ENCODE results near the gene UFM1. TPM values are rescaled to one million over a fixed set of nuclear protein-coding genes. Genes with fewer than 3 reads are reported as not detected.

The UFM1 gene
- total RNA-seq (2011; cell fraction: chromatin; rRNA removed; ENCODE audit: low replicate concordance), result 17.9 and 49.6 TPM in 2 replicates
- total RNA-seq (2011; cell fraction: nucleolus; rRNA removed), result 10.2 and 13.7 TPM in 2 replicates
- 23.2 and 46.4 TPM in 2 replicates for total RNA-seq (2011; cell fraction: nucleoplasm; rRNA removed)
- total RNA-seq (2014; rRNA removed), result 20.2 and 26.3 TPM in 2 replicates
- total RNA-seq (2014; rRNA removed; fragmentation: Illumina TruSeq; extraction: Trizol), result 47.3 and 51.8 TPM in 2 replicates
- total RNA-seq (2015; rRNA removed; fragmentation: Illumina TruSeq; extraction: Trizol), result 34.1 and 36.1 TPM in 2 replicates
- 26.8 and 27.3 TPM in 2 replicates for total RNA-seq (2021)
- 49.7 and 51.7 TPM in 2 replicates for polyA plus RNA-seq (2011; rRNA removed)
- 7.3 and 18.5 TPM in 2 replicates for polyA plus RNA-seq (2011; cell fraction: cytosol; rRNA removed)
- 26.0 and 47.7 TPM in 2 replicates for polyA plus RNA-seq (2011; cell fraction: nucleus; rRNA removed)
- 19.5 and 29.9 TPM in 2 replicates for polyA plus RNA-seq (2012)
- polyA plus RNA-seq (2014; fragmentation: Illumina TruSeq; extraction: Trizol), result 26.6 and 33.0 TPM in 2 replicates
- polyA plus RNA-seq (2014; fragmentation: Nextera tagmentation; extraction: Ambion mirVana), result 10 to 100 TPM; 54.5 to 58.5 TPM
- 29.8 and 35.5 TPM in 2 replicates for polyA plus RNA-seq (2014; rRNA removed)
- polyA minus RNA-seq (2011; rRNA and poly(A)+ RNA removed), result 38.8 and 46.9 TPM in 2 replicates
- 14.1 and 15.8 TPM in 2 replicates for polyA minus RNA-seq (2011; cell fraction: cytosol; rRNA and poly(A)+ RNA removed)
- polyA minus RNA-seq (2011; cell fraction: nucleus; rRNA and poly(A)+ RNA removed), result 34.9 and 77.4 TPM in 2 replicates
- percentile 92 among the genes with signal in this experiment for Bru-seq, nascent RNA
- BruChase-seq, experiment 1, labeled RNA remaining after a 2-hour chase, result percentile 97 among the genes with signal in this experiment
- percentile 96 among the genes with signal in this experiment for BruChase-seq, experiment 2, labeled RNA remaining after a 6-hour chase
- long read RNA-seq, experiment 1, transcript UFM1-201 (6 exons, 3,138 nt), result major isoform, 155 of 246 reads
- long read RNA-seq, experiment 1, transcript UFM1-202 (6 exons, 846 nt), result minor isoform, 6 of 246 reads
- long read RNA-seq, experiment 1, partial matches to known transcripts, result 74 of 246 reads
- long read RNA-seq, experiment 1, other reads (novel, unspliced or antisense), result 10 of 246 reads
- long read RNA-seq, experiment 2, transcript UFM1-201 (6 exons, 3,138 nt), result major isoform, 7 of 23 reads
- long read RNA-seq, experiment 2, partial matches to known transcripts, result 0 of 23 reads
- long read RNA-seq, experiment 2, other reads (novel, unspliced or antisense), result 16 of 23 reads
- long read RNA-seq, experiment 3, transcript UFM1-201 (6 exons, 3,138 nt), result major isoform, 41 of 50 reads
- long read RNA-seq, experiment 3, partial matches to known transcripts, result 1 of 50 reads
- long read RNA-seq, experiment 3, other reads (novel, unspliced or antisense), result 6 of 50 reads

- BruUV-seq (replicated peaks), result no TSS peak
- no peaks in the 10 kb centered on the region for H4K20me1 ChIP-seq (replicated peaks; ENCODE audit: control insufficient read depth, insufficient read depth, low read length)
- H3K27me3 ChIP-seq (ENCODE audit: control insufficient read depth in 2 of 2, insufficient read depth in 2 of 2, low read length in 2 of 2), result no peaks in the 10 kb centered on the region
- H3K4me1 ChIP-seq (replicated peaks in 1 of 2; ENCODE audit: control insufficient read depth in 2 of 2, insufficient read depth in 2 of 2, low read length in 2 of 2), result no peaks in the 10 kb centered on the region; a peak in 2 of 5 replicates
- H3K9ac ChIP-seq (ENCODE audit: insufficient read depth in 1 of 2, low read depth in 2 of 2, low read length in 2 of 2), result peak within 1 kb of the TSS; percentile 95 to 97
- H3K9me1 ChIP-seq (ENCODE audit: control insufficient read depth, insufficient read depth, low read length), result no peaks in the 10 kb centered on the region
- peak; percentile 98 for ATAC-seq
- intact Hi-C loops (cut with micrococcal nuclease), result no loop called here
- DNase-seq (ENCODE audit: extremely low read depth in 1 of 4, low spot score in 3 of 4), result peak; percentile 79 to 91 (median 83)
- ChIA-PET POLR2A (interaction anchor here (0.7 to 3.0 kb wide), 7 partner anchors 9 to 33 kb away, joined by 3 to 14 read pairs (median 7); no protein-coding TSS in a partner anchor), CTCF (ENCODE audit: low intra/inter-chr PET ratio) (no interaction called here)
- H3K36me3 ChIP-seq (ENCODE audit: control insufficient read depth, insufficient read depth, low read length), result peaks cover 24% of the 10 kb centered on the region
- 0% methylated on average over 37 of the region's 41 CpGs for WGBS (ENCODE audit: insufficient coverage, low coverage, missing lambda C conversion rate)
- peak within 1 kb of the TSS; percentile 95 for H3K4me2 ChIP-seq (ENCODE audit: insufficient read depth, low read length)
- H3K4me3 ChIP-seq, result peak within 1 kb of the TSS; percentile 91
- H3K9me3 ChIP-seq (replicated peaks; ENCODE audit: control insufficient read depth, insufficient read depth, low read depth, low read length), result no peaks in the 10 kb centered on the region
- FAIRE-seq, result peak; percentile 93
- in situ Hi-C loops (cut with MboI), result no loop called here
- peak within 1 kb of the TSS; percentile 95 for H2AFZ ChIP-seq (ENCODE audit: low read depth, low read length)
- peaks cover 32% of the 10 kb centered on the region for H3K79me2 ChIP-seq (ENCODE audit: control insufficient read depth, insufficient read depth, low read length)
- peak within 1 kb of the TSS; percentile 94 for H3K27ac ChIP-seq (ENCODE audit: extremely low read depth, low read depth, low read length)
- TF ChIP-seq RBM14 (IDR thresholded peaks at IDR 0.05; ENCODE audit: borderline replicate concordance, insufficient read depth, low read depth, low read length), result no peak
- TF ChIP-seq ELF1 (tag; IDR thresholded peaks at IDR 0.05), result peak; percentile 89
- TF ChIP-seq ZNF696 (CRISPR knock-in tag; conservative IDR thresholded peaks at IDR 0.05), result no peak
- TF ChIP-seq STAT5A (IDR thresholded peaks at IDR 0.05; ENCODE audit: borderline replicate concordance, low read length), result no peak
- TF ChIP-seq EP400 (IDR thresholded peaks at IDR 0.05), result peak; percentile 94
- peak; percentile 78 for TF ChIP-seq ZBTB40 (IDR thresholded peaks at IDR 0.05)
- no peak for TF ChIP-seq ZBTB40 (CRISPR knock-in tag; IDR thresholded peaks at IDR 0.05)
Measured at GRCh38 chr13:38349390-38350113, at the start of gene UFM1. TSS of gene UFM1 (plus strand) at chr13:38349851. CDS start at chr13:38349920, 69 bp downstream.
